K562 (cell line): ENCODE results near the gene TAF3. TPM values are rescaled to one million over a fixed set of nuclear protein-coding genes. Genes with fewer than 3 reads are reported as not detected.

Source experiments
- ATAC-seq: fragments of 200-7000 bp; cut with Tn5 transposase; 3 replicates; pipeline ENCODE4 v1.9.1; 2020; ENCODE audit warnings: moderate library complexity
- Bru-seq: library from RNA; stranded (reverse); fragments of 400-500 nt; gene quantifications from one replicate; lab custom pipeline; 2021; lab: Mats Ljungman, UMichigan
- BruChase-seq, 2 experiments: library from RNA; stranded (reverse); fragments of 400-500 nt; gene quantifications; one replicate each; lab custom pipeline; 2021; lab: Mats Ljungman, UMichigan
- BruUV-seq: library from RNA; stranded (reverse); fragments of 400-500 nt; replicated peaks from 2 replicates; lab custom pipeline; 2021; lab: Mats Ljungman, UMichigan
- CTCF ChIA-PET: fragments of 300-600 bp; formaldehyde crosslinking; extraction: SDS; loops from one replicate; lab custom pipeline; 2021; ENCODE audit warnings: low intra/inter-chr PET ratio; lab: Yijun Ruan, JAX
- POLR2A ChIA-PET: fragments of 300-600, 350-650 bp; sonication (Branson Sonifier 250); formaldehyde crosslinking; extraction: SDS; loops from one replicate; lab custom pipeline; 2021; ENCODE audit warnings: antibody characterized with exemption, inconsistent platforms; lab: Yijun Ruan, JAX
- DNase-seq, 4 experiments: peaks; one replicate each; pipeline versions ENCODE4 v3.0.0 to v3.0.0-alpha.2; 2011 to 2018; ENCODE audit warnings: low spot score in 3 of 4, mixed read lengths in 3 of 4; ENCODE audit errors: extremely low read depth in 1 of 4
- FAIRE-seq: peaks from 2 replicates; lab custom pipeline; 2011; peaks lifted over from hg19 to GRCh38; lab: Jason Lieb, UNC
- H2AFZ ChIP-seq: 2 replicates; pipeline ENCODE4 v1.6.0; 2011; ENCODE audit warnings: low read depth, low read length, control low read depth, inconsistent platforms
- H3K27ac ChIP-seq: fragments of 200-600 bp; 3 replicates; pipeline ENCODE4 v1.8.0; 2011; ENCODE audit warnings: low read depth, mild to moderate bottlenecking, control low read depth, inconsistent platforms, low read length, moderate library complexity, mixed read lengths; ENCODE audit errors: extremely low read depth
- H3K27me3 ChIP-seq, 2 experiments: fragments of 300-600 bp in 1 of 2; 2 replicates in 1 of 2; 3 replicates in 1 of 2; pipeline versions ENCODE4 v1.6.0 to v1.8.0; 2011; ENCODE audit warnings: inconsistent platforms in 2 of 2, low read length in 2 of 2, mild to moderate bottlenecking in 1 of 2, mixed read lengths in 1 of 2, moderate library complexity in 1 of 2; ENCODE audit not compliant: control insufficient read depth in 2 of 2, insufficient read depth in 2 of 2
- H3K36me3 ChIP-seq: fragments of 300-600 bp; 3 replicates; pipeline ENCODE4 v1.8.0; 2011; ENCODE audit warnings: mild to moderate bottlenecking, low read length, inconsistent platforms; ENCODE audit not compliant: control insufficient read depth, insufficient read depth
- H3K4me1 ChIP-seq, 2 experiments: fragments of 200-600 bp in 1 of 2; replicated peaks in 1 of 2; 2 replicates in 1 of 2; 3 replicates in 1 of 2; pipeline versions ENCODE4 v1.5.1 to v1.8.0; 2011; ENCODE audit warnings: inconsistent platforms in 2 of 2, low read length in 2 of 2, mild to moderate bottlenecking in 1 of 2, mixed read lengths in 1 of 2, moderate library complexity in 1 of 2; ENCODE audit not compliant: control insufficient read depth in 2 of 2, insufficient read depth in 2 of 2
- H3K4me2 ChIP-seq: 2 replicates; pipeline ENCODE4 v1.6.1; 2011; ENCODE audit warnings: low read length, control low read depth, inconsistent platforms, mixed read lengths; ENCODE audit not compliant: insufficient read depth
- H3K4me3 ChIP-seq: fragments of 200-600 bp; sonication (generic), shearing (Covaris generic); 2 replicates; pipeline ENCODE4 v1.5.1; 2016; ENCODE audit warnings: control low read depth, inconsistent platforms
- H3K79me2 ChIP-seq: fragments of 200-600 bp; 3 replicates; pipeline ENCODE4 v1.8.0; 2011; ENCODE audit warnings: low read length, inconsistent platforms; ENCODE audit not compliant: control insufficient read depth, insufficient read depth
- H3K9ac ChIP-seq, 2 experiments: 2 replicates each; pipeline versions ENCODE4 v1.6.0 to v1.6.1; 2011; ENCODE audit warnings: low read depth in 2 of 2, low read length in 2 of 2, control low read depth in 1 of 2, inconsistent platforms in 1 of 2, mild to moderate bottlenecking in 1 of 2, mixed read lengths in 1 of 2; ENCODE audit not compliant: insufficient read depth in 1 of 2
- H3K9me1 ChIP-seq: one replicate; pipeline ENCODE4 v1.6.0; 2011; ENCODE audit warnings: inconsistent platforms, mild to moderate bottlenecking, low read length, moderate library complexity; ENCODE audit not compliant: control insufficient read depth, insufficient read depth
- H3K9me3 ChIP-seq: replicated peaks from 2 replicates; pipeline ENCODE4 v1.5.1; 2011; ENCODE audit warnings: low read depth, low read length, inconsistent platforms; ENCODE audit not compliant: control insufficient read depth, insufficient read depth
- H4K20me1 ChIP-seq: replicated peaks from 2 replicates; pipeline ENCODE4 v1.6.1; 2011; ENCODE audit warnings: low read length, inconsistent platforms, mixed read lengths; ENCODE audit not compliant: control insufficient read depth, insufficient read depth
- IFI16 ChIP-seq: fragments of 250-450 bp; sonication (Bioruptor Pico); IDR thresholded peaks from 2 replicates; pipeline ENCODE4 v2.1.2; 2022; ENCODE audit warnings: mild to moderate bottlenecking, inconsistent platforms
- L3MBTL2 ChIP-seq: fragments of 450-650 bp; IDR thresholded peaks from 2 replicates; pipeline ENCODE4 v1.6.1; 2016; ENCODE audit warnings: mild to moderate bottlenecking, moderate library complexity
- MYNN ChIP-seq, 2 experiments: sonication (generic); formaldehyde crosslinking in 1 of 2; IDR thresholded peaks; 2 replicates each; pipeline versions ENCODE4 v1.5.0 to v1.6.1; 2016 to 2020; ENCODE audit warnings: antibody characterized with exemption in 1 of 2, missing genetic modification reagents in 1 of 2
- PCBP1 ChIP-seq: fragments of 200-400 bp; formaldehyde crosslinking; IDR thresholded peaks from 2 replicates; pipeline ENCODE4 v1.6.1; 2018; ENCODE audit warnings: mild to moderate bottlenecking, low read depth, low read length; ENCODE audit not compliant: poor library complexity, severe bottlenecking
- RAD21 ChIP-seq, 2 experiments: fragments of 250-450 bp in 1 of 2; fragments of 450-650 bp in 1 of 2; sonication (Bioruptor Pico) in 1 of 2; formaldehyde crosslinking in 1 of 2; IDR thresholded peaks in 1 of 2; conservative IDR thresholded peaks in 1 of 2; 2 replicates each; pipeline versions ENCODE4 v1.4.0 to v1.8.0; 2020 to 2022; ENCODE audit warnings: mild to moderate bottlenecking in 2 of 2, moderate library complexity in 1 of 2
- SMAD1 ChIP-seq: fragments of 150-350 bp; IDR thresholded peaks from 2 replicates; pipeline ENCODE4 v1.6.1; 2014; ENCODE audit warnings: low read length, low read depth; ENCODE audit not compliant: partially characterized antibody
- ZNF24 ChIP-seq: fragments of 450-650 bp; IDR thresholded peaks from 2 replicates; pipeline ENCODE4 v1.6.1; 2016
- ZNF3 ChIP-seq: fragments of 250-450 bp; sonication (Bioruptor Pico); IDR thresholded peaks from 2 replicates; pipeline ENCODE4 v1.5.0; 2021; ENCODE audit warnings: mild to moderate bottlenecking, moderate library complexity
- ZNF699 ChIP-seq: fragments of 250-450 bp; sonication (Bioruptor Pico); IDR thresholded peaks from 2 replicates; pipeline ENCODE4 v1.8.0; 2021; ENCODE audit warnings: mild to moderate bottlenecking, moderate library complexity; ENCODE audit not compliant: insufficient replicate concordance
- WGBS: fragments of 100-300 bp; shearing (Covaris generic); methylation state at CpG from one replicate; pipeline ENCODE4 v1.1.6; 2016; ENCODE audit warnings: low coverage, mixed read lengths; ENCODE audit not compliant: insufficient coverage; ENCODE audit errors: missing lambda C conversion rate; 5-methylcytosine and 5-hydroxymethylcytosine counted together
- in situ Hi-C: fragments of 300-500 bp; cut with MboI; formaldehyde crosslinking; loops from 4 replicates; pipeline ENCODE4 v1.15.0; 2018; ENCODE audit warnings: inconsistent platforms, mixed read lengths
- intact Hi-C: fragments of 100-400 bp; cut with micrococcal nuclease; formaldehyde crosslinking; loops from 2 replicates; pipeline ENCODE4 v1.14.2; 2022
- long read RNA-seq, 3 experiments: library from polyadenylated mRNA in 2 of 3; library from RNA in 1 of 3; unstranded in 2 of 3; stranded (forward) in 1 of 3; transcript quantifications; one replicate each; pipeline ENCODE4 v2.0.0, GENCODE V29; 2019 to 2022
- polyA minus RNA-seq, 3 experiments: library from RNA; depleted of rRNA, polyadenylated mRNA; stranded (reverse); fragments of >200 nt; gene quantifications; 2 replicates each; pipeline ENCODE4 v1.2.3, GENCODE V29; 2011
- polyA plus RNA-seq, 8 experiments: library from polyadenylated mRNA; depleted of rRNA in 4 of 8; stranded (reverse) in 5 of 8; unstranded in 3 of 8; fragments of >200 nt; fragmentation: Nextera tagmentation in 2 of 8; fragmentation: Illumina TruSeq in 1 of 8; extraction: Ambion mirVana in 2 of 8; extraction: Trizol in 1 of 8; gene quantifications; 2 replicates each; pipeline versions ENCODE4 v1.2.1 to v1.2.3, GENCODE V29; 2011 to 2014; ENCODE audit warnings: inconsistent platforms in 1 of 8, missing spikeins in 1 of 8
- total RNA-seq, 7 experiments: library from RNA; depleted of rRNA in 6 of 7; stranded (reverse); fragments of >200 nt in 6 of 7; fragmentation: Illumina TruSeq in 2 of 7; extraction: Trizol in 2 of 7; gene quantifications; 2 replicates each; pipeline versions ENCODE4 v1.2.1 to v1.2.3, GENCODE V29; 2011 to 2021; ENCODE audit warnings: low replicate concordance in 1 of 7
- TF ChIP-seq, protein P1 (sequence below), 2 experiments: fragments of 200-800 bp in 1 of 2; sonication (Bioruptor generic) in 1 of 2; sonication (generic) in 1 of 2; formaldehyde crosslinking in 1 of 2; IDR thresholded peaks in 1 of 2; conservative IDR thresholded peaks in 1 of 2; 2 replicates each; pipeline versions ENCODE4 v1.5.0 to v1.6.1; 2016 to 2020; ENCODE audit warnings: missing compliant biosample characterization in 1 of 2, missing genetic modification characterization in 1 of 2, missing genetic modification reagents in 1 of 2

The TAF3 gene, protein sequence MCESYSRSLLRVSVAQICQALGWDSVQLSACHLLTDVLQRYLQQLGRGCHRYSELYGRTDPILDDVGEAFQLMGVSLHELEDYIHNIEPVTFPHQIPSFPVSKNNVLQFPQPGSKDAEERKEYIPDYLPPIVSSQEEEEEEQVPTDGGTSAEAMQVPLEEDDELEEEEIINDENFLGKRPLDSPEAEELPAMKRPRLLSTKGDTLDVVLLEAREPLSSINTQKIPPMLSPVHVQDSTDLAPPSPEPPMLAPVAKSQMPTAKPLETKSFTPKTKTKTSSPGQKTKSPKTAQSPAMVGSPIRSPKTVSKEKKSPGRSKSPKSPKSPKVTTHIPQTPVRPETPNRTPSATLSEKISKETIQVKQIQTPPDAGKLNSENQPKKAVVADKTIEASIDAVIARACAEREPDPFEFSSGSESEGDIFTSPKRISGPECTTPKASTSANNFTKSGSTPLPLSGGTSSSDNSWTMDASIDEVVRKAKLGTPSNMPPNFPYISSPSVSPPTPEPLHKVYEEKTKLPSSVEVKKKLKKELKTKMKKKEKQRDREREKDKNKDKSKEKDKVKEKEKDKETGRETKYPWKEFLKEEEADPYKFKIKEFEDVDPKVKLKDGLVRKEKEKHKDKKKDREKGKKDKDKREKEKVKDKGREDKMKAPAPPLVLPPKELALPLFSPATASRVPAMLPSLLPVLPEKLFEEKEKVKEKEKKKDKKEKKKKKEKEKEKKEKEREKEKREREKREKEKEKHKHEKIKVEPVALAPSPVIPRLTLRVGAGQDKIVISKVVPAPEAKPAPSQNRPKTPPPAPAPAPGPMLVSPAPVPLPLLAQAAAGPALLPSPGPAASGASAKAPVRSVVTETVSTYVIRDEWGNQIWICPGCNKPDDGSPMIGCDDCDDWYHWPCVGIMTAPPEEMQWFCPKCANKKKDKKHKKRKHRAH
- total RNA-seq (2011; cell fraction: chromatin; rRNA removed; ENCODE audit: low replicate concordance): 6.2 and 11.8 TPM in 2 replicates
- total RNA-seq (2011; cell fraction: nucleolus; rRNA removed): 5.5 and 6.1 TPM in 2 replicates
- total RNA-seq (2011; cell fraction: nucleoplasm; rRNA removed): 7.3 and 7.6 TPM in 2 replicates
- total RNA-seq (2014; rRNA removed) (3.8 and 4.4 TPM in 2 replicates), total RNA-seq (2014; rRNA removed; fragmentation: Illumina TruSeq; extraction: Trizol) (3.3 and 4.4 TPM in 2 replicates), total RNA-seq (2015; rRNA removed; fragmentation: Illumina TruSeq; extraction: Trizol) (4.1 TPM in 2 replicates), total RNA-seq (2021) (9.2 and 9.6 TPM in 2 replicates), polyA plus RNA-seq (2011; rRNA removed) (2.4 and 2.8 TPM in 2 replicates), polyA plus RNA-seq (2014; fragmentation: Illumina TruSeq; extraction: Trizol) (8.7 and 9.9 TPM in 2 replicates), polyA plus RNA-seq (2014; fragmentation: Nextera tagmentation; extraction: Ambion mirVana) (1 to 10 TPM; 1.5 to 2.0 TPM), polyA plus RNA-seq (2014; rRNA removed) (3.1 and 4.9 TPM in 2 replicates), polyA minus RNA-seq (2011; rRNA and poly(A)+ RNA removed) (4.2 and 4.6 TPM in 2 replicates), Bru-seq, nascent RNA (percentile 69 among the genes with signal in this experiment), BruChase-seq, experiment 1, labeled RNA remaining after a 2-hour chase (percentile 69 among the genes with signal in this experiment), BruChase-seq, experiment 2, labeled RNA remaining after a 6-hour chase (percentile 65 among the genes with signal in this experiment)
- 1.2 TPM in 2 replicates for polyA plus RNA-seq (2011; cell fraction: cytosol; rRNA removed)
- polyA plus RNA-seq (2011; cell fraction: nucleus; rRNA removed): 2.6 and 3.5 TPM in 2 replicates
- 5.6 and 6.2 TPM in 2 replicates for polyA plus RNA-seq (2012)
- 2.6 and 2.8 TPM in 2 replicates for polyA minus RNA-seq (2011; cell fraction: cytosol; rRNA and poly(A)+ RNA removed)
- polyA minus RNA-seq (2011; cell fraction: nucleus; rRNA and poly(A)+ RNA removed): 6.1 and 6.3 TPM in 2 replicates
- long read RNA-seq, experiment 1, partial matches to known transcripts: 35 of 43 reads
- long read RNA-seq, experiment 1, other reads (novel, unspliced or antisense): 8 of 43 reads
- long read RNA-seq, experiment 2, partial matches to known transcripts: 4 of 5 reads
- long read RNA-seq, experiment 2, other reads (novel, unspliced or antisense): 1 of 5 reads
- long read RNA-seq, experiment 3, partial matches to known transcripts: 16 of 18 reads
- long read RNA-seq, experiment 3, other reads (novel, unspliced or antisense): 2 of 18 reads

DNA sequence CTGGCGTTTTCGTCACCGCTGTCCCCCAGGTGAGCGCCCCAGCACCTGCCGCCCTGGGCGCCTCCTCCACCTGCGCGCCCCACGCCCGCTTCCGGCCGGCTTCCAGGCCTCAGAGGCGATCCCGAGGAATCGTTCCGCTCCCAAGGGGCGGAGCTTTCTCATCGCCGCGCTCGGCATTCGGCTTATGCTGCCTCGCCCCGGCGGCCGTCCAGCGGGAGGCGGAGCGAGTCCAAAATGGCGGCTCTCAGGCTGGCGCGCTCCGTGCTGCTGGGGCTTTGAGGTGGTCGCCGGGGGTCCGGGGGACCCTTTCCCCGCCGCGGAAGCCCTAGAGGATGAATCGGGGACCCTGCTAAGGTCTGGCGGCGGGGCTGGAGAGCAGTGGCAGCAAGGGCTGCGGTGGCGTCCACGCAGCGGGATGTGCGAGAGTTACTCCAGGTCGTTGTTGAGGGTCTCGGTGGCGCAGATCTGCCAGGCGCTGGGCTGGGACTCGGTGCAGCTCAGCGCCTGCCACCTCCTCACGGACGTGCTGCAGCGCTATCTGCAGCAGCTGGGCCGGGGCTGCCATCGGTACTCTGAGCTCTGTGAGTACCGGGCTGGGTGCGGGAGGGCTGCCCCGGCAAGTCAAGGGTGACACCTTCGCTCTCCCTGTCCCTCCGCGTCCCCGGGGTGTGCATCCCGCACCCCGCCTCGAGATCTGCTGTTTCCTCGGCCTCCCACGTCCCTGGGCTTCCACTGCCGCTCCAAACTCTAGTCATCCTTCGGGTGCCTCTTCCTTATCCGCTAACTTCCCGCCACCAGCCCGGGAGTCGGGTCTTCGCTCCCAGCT lies at the start of gene TAF3:
TSS of gene TAF3 (plus strand) at position 211 of the 826 bp plus-strand sequence. CDS start at position 416, 205 bp downstream.
- in situ Hi-C loops: no loop called here
- Histone ChIP-seq H3K4me1 (peaks cover 7 to 13% of the 10 kb centered on the region in 2 experiments), H3K79me2 (peaks cover 28% of the 10 kb centered on the region), H4K20me1 (peaks cover 13% of the 10 kb centered on the region; the same call in 1 of the 2 replicates), H3K36me3 (peaks cover 17% of the 10 kb centered on the region; the same call in 2 of the 3 replicates), H3K9ac (peak within 1 kb of the TSS; percentile 84 to 95), H2AFZ (peak within 1 kb of the TSS; percentile 100), H3K4me2 (peak within 1 kb of the TSS; percentile 98), H3K27ac (peak within 1 kb of the TSS; percentile 77), H3K4me3 (peak within 1 kb of the TSS; percentile 88), H3K9me3 (no peaks in the 10 kb centered on the region), H3K9me1 (no peaks in the 10 kb centered on the region), H3K27me3 (no peaks in the 10 kb centered on the region)
- ATAC-seq (peak; percentile 84), FAIRE-seq (peak; percentile 78), DNase-seq (peak; percentile 90 to 97 (median 90))
- CTCF ChIA-PET: no interaction called here
- POLR2A ChIA-PET: interaction anchor here (0.6 to 3.4 kb wide), 10 partner anchors 9 to 1473 kb away, joined by 3 to 19 read pairs (median 8); partner anchors contain the start of genes ATP5F1C and KIN
- intact Hi-C loops: loop anchor here (2.0 kb wide), 1 partner anchor 30 kb away; the partner anchor contains the start of gene ATP5F1C
- WGBS: under 1% methylated on average over 56 of the region's 77 CpGs
- no TSS peak for BruUV-seq
- TF ChIP-seq, protein P1, sequence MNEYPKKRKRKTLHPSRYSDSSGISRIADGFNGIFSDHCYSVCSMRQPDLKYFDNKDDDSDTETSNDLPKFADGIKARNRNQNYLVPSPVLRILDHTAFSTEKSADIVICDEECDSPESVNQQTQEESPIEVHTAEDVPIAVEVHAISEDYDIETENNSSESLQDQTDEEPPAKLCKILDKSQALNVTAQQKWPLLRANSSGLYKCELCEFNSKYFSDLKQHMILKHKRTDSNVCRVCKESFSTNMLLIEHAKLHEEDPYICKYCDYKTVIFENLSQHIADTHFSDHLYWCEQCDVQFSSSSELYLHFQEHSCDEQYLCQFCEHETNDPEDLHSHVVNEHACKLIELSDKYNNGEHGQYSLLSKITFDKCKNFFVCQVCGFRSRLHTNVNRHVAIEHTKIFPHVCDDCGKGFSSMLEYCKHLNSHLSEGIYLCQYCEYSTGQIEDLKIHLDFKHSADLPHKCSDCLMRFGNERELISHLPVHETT (CRISPR knock-in tag; conservative IDR thresholded peaks at IDR 0.05 in 1 of 2, IDR thresholded peaks at IDR 0.05 in 1 of 2): peak in 1 of 2 experiments; percentile 52; a peak in 1 of 4 replicates
- TF ChIP-seq IFI16 (CRISPR knock-in tag) (no peak), SMAD1 (peak; percentile 58), ZNF24 (no peak), MYNN (IDR thresholded peaks at IDR 0.05) (peak; percentile 12; the same call in 1 of the 2 replicates), MYNN (CRISPR knock-in tag; IDR thresholded peaks at IDR 0.05) (no peak), RAD21 (CRISPR knock-in tag; conservative IDR thresholded peaks at IDR 0.05 in 1 of 2, IDR thresholded peaks at IDR 0.05 in 1 of 2) (no peak), L3MBTL2 (peak; percentile 88), PCBP1 (peak; percentile 55), ZNF699 (CRISPR knock-in tag) (no peak), ZNF3 (no peak)
